Suprapubic skin (tissue), 4 donors: ENCODE measurements around the gene ATXN7L3. TPM values are rescaled to one million over a fixed set of nuclear protein-coding genes. Genes with fewer than 3 reads are reported as not detected.
A peak's percentile ranks its signal among the peaks of the same experiment; 100 is the strongest.
"Not testable (repeated sequence)": the region's sequence is repeated elsewhere in the genome, so short reads cannot be mapped to it uniquely, and the experiment has no call there.

Experiments used
- DNase-seq, 2 donors: peaks; one replicate each; pipeline ENCODE4 v3.0.0-alpha.2; 2019; ENCODE audit warnings: low spot score in 2 of 2
- H3K27ac ChIP-seq: fragments of 200-600 bp; sonication (generic); one replicate; pipeline ENCODE4 v1.5.1; 2019
- H3K27me3 ChIP-seq: fragments of 200-600 bp; sonication (generic); one replicate; pipeline ENCODE4 v1.5.1; 2019
- H3K36me3 ChIP-seq: fragments of 200-600 bp; sonication (generic); one replicate; pipeline ENCODE4 v1.5.1; 2019
- H3K4me1 ChIP-seq: fragments of 200-600 bp; sonication (generic); one replicate; pipeline ENCODE4 v1.5.1; 2019
- H3K4me3 ChIP-seq: fragments of 200-600 bp; sonication (generic); one replicate; pipeline ENCODE4 v1.5.1; 2019; ENCODE audit warnings: mild to moderate bottlenecking
- H3K9me3 ChIP-seq: fragments of 200-600 bp; sonication (generic); one replicate; pipeline ENCODE4 v1.5.1; 2019
- EP300 ChIP-seq: sonication (generic); formaldehyde crosslinking; IDR thresholded peaks from one replicate; pipeline ENCODE4 v1.6.1; 2017; ENCODE audit warnings: antibody characterized with exemption
- POLR2A ChIP-seq, 2 donors: fragments of 450-650 bp; IDR thresholded peaks; one replicate each; pipeline ENCODE4 v1.6.1; 2017; ENCODE audit warnings: antibody characterized with exemption in 2 of 2, mild to moderate bottlenecking in 2 of 2, moderate library complexity in 2 of 2
- POLR2AphosphoS5 ChIP-seq, 3 donors: sonication (generic); formaldehyde crosslinking; IDR thresholded peaks; one replicate each; pipeline ENCODE4 v1.6.1; 2017; ENCODE audit warnings: antibody characterized with exemption in 3 of 3
- WGBS: methylation state at CpG from one replicate; pipeline ENCODE4 v1.1.5; 2018; 5-methylcytosine and 5-hydroxymethylcytosine counted together
- total RNA-seq, 4 donors: library from RNA; depleted of rRNA; stranded (reverse); fragments of >200 nt; gene quantifications; one replicate each; pipeline ENCODE4 v1.1.0, GENCODE V29; 2016
- TF ChIP-seq, protein P1 (sequence below), 2 donors: fragments of 200-600 bp in 1 of 2; fragments of 450-650 bp in 1 of 2; sonication (generic) in 1 of 2; IDR thresholded peaks; one replicate each; pipeline ENCODE4 v1.5.1; 2016 to 2019; ENCODE audit warnings: antibody characterized with exemption in 2 of 2, mild to moderate bottlenecking in 1 of 2, moderate library complexity in 1 of 2

Gene ATXN7L3
- total RNA-seq: 10 to 100 TPM; 44.1 to 75.0 (median 67.3) TPM

- Histone ChIP-seq H3K9me3 (no peaks in the 10 kb centered on the region), H3K36me3 (peaks cover 24% of the 10 kb centered on the region), H3K27me3 (no peaks in the 10 kb centered on the region), H3K4me1 (peaks cover 48% of the 10 kb centered on the region), H3K27ac (peak within 1 kb of the TSS; percentile 99), H3K4me3 (peak within 1 kb of the TSS; percentile 94)
- no CpG with 5 or more reads among the region's 126 CpGs for WGBS
- peak in 1 of 3 donors; percentile 20 for TF ChIP-seq POLR2AphosphoS5 (IDR thresholded peaks at IDR 0.05)
- TF ChIP-seq POLR2A (IDR thresholded peaks at IDR 0.05): no peak
- DNase-seq: peak; percentile 99 to 100
These were observed at the start of gene ATXN7L3 for GRCh38 chr17:44199553-44200477. Gene ATXN7L3 (minus strand): TSS chr17:44199884. CDS start chr17:44198070, 1,814 bp downstream.

GRCh38 chr17:44247876-44248736 lies 48.4 kb upstream of the ATXN7L3 start:
- TF ChIP-seq, protein P1, sequence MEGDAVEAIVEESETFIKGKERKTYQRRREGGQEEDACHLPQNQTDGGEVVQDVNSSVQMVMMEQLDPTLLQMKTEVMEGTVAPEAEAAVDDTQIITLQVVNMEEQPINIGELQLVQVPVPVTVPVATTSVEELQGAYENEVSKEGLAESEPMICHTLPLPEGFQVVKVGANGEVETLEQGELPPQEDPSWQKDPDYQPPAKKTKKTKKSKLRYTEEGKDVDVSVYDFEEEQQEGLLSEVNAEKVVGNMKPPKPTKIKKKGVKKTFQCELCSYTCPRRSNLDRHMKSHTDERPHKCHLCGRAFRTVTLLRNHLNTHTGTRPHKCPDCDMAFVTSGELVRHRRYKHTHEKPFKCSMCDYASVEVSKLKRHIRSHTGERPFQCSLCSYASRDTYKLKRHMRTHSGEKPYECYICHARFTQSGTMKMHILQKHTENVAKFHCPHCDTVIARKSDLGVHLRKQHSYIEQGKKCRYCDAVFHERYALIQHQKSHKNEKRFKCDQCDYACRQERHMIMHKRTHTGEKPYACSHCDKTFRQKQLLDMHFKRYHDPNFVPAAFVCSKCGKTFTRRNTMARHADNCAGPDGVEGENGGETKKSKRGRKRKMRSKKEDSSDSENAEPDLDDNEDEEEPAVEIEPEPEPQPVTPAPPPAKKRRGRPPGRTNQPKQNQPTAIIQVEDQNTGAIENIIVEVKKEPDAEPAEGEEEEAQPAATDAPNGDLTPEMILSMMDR (IDR thresholded peaks at IDR 0.05): no peak
- no peak for TF ChIP-seq POLR2AphosphoS5 (IDR thresholded peaks at IDR 0.05)
- TF ChIP-seq POLR2A (IDR thresholded peaks at IDR 0.05): no peak
- TF ChIP-seq EP300: no peak
- Histone ChIP-seq H3K27me3 (no peaks in the 10 kb centered on the region), H3K9me3 (no peaks in the 10 kb centered on the region), H3K36me3 (no peaks in the 10 kb centered on the region), H3K27ac (no peak overlapping the region), H3K4me1 (peaks cover 13% of the 10 kb centered on the region), H3K4me3 (no peak overlapping the region)
- DNase-seq: no peak
- WGBS: 93% methylated on average over 10 of the region's 10 CpGs

GRCh38 chr17:44247440-44247841 lies 47.8 kb upstream of the ATXN7L3 start:
- DNase-seq: no peak
- no peaks in the 10 kb centered on the region for H3K36me3 ChIP-seq
- no peak overlapping the region for H3K27ac ChIP-seq
- no peaks in the 10 kb centered on the region for H3K27me3 ChIP-seq
- WGBS: 60% methylated on average over 6 of the region's 7 CpGs
- H3K4me3 ChIP-seq: no peak overlapping the region
- H3K4me1 ChIP-seq: peaks cover 13% of the 10 kb centered on the region
- TF ChIP-seq POLR2AphosphoS5 (IDR thresholded peaks at IDR 0.05) (no peak), POLR2A (IDR thresholded peaks at IDR 0.05) (no peak), EP300 (no peak)
- TF ChIP-seq, protein P1 (IDR thresholded peaks at IDR 0.05): no peak
- H3K9me3 ChIP-seq: no peaks in the 10 kb centered on the region

DNA sequence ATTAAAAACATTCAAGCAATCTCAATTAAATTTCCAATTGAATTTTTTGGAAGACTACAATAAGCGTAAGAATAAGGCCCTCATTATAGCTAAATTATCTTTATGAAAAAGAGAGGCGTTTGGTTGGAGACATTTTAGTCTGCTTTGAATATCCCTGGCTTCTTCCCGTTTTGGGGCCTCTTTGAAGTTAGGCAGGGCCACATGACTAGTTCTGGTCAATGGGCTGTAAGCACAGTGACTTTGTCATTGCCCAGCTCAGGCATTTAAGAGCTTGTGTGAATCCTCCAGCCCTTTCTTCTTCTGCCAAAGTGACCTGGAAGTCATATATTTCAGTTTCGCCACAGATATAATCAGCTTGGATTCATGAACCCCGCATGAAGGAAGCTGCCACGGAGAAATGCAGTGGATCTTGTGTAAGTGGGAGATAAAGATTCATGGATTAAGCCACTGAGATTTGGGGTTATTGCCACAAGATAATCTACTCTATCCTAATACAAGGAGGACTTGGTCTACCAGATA lies 41.5 kb upstream of the ATXN7L3 start:
- Histone ChIP-seq H3K27me3 (no peaks in the 10 kb centered on the region), H3K9me3 (no peaks in the 10 kb centered on the region), H3K4me1 (peaks cover 4% of the 10 kb centered on the region), H3K36me3 (no peaks in the 10 kb centered on the region), H3K27ac (no peak overlapping the region), H3K4me3 (no peak overlapping the region)
- no peak for TF ChIP-seq POLR2AphosphoS5 (IDR thresholded peaks at IDR 0.05)
- no peak for TF ChIP-seq EP300
- TF ChIP-seq, protein P1 (IDR thresholded peaks at IDR 0.05): no peak
- TF ChIP-seq POLR2A (IDR thresholded peaks at IDR 0.05): no peak
- WGBS: 65% methylated on average over 6 of the region's 6 CpGs
- no peak for DNase-seq

- H3K36me3 ChIP-seq, H3K27ac ChIP-seq, H3K4me3 ChIP-seq, H3K9me3 ChIP-seq, H3K4me1 ChIP-seq, H3K27me3 ChIP-seq, DNase-seq: not testable (repeated sequence)
- 87% methylated on average over 7 of the region's 28 CpGs for WGBS
These were observed 38.2 kb upstream of the ATXN7L3 start for GRCh38 chr17:44237886-44238285.
